Right ventricle myocardium superior (tissue), 1 donor: ENCODE results near the gene OLFML2B. TPM values are rescaled to one million over a fixed set of nuclear protein-coding genes. Genes with fewer than 3 reads are reported as not detected.
A peak's percentile ranks its signal among the peaks of the same experiment; 100 is the strongest.

Experiments
- ATAC-seq: fragments of 200-7000 bp; cut with Tn5 transposase; one replicate; pipeline ENCODE4 v1.9.1; 2020; ENCODE audit warnings: mild to moderate bottlenecking; ENCODE audit not compliant: poor library complexity
- DNase-seq: peaks from one replicate; pipeline ENCODE4 v3.0.0-alpha.2; 2020
- intact Hi-C: fragments of 100-400 bp; cut with DNase I; formaldehyde crosslinking; loops from one replicate; pipeline ENCODE4 v1.11.2; 2022
- total RNA-seq: library from RNA; stranded (reverse); fragmentation: NEBNext Ultra II Directional; extraction: Animal tissue kit (Norgen Biotek cat#: 25700); gene quantifications from one replicate; pipeline ENCODE4 v1.2.1, GENCODE V29; 2021
- donor health status: DM: no; HTN: yes; CAD: no; lungs with severe emphysema.

OLFML2B gene
- total RNA-seq, 1 donor from 2014 or later, result 2.2 TPM

GRCh38 chr1:161988413-161988812 lies 35.3 kb downstream of the OLFML2B start:
- intact Hi-C loops, result no loop called here
- ATAC-seq, result peak; percentile 31
- no peak for DNase-seq

GRCh38 chr1:161987872-161988271 lies 35.8 kb downstream of the OLFML2B start:
- intact Hi-C loops, result no loop called here
- no peak for DNase-seq

DNA sequence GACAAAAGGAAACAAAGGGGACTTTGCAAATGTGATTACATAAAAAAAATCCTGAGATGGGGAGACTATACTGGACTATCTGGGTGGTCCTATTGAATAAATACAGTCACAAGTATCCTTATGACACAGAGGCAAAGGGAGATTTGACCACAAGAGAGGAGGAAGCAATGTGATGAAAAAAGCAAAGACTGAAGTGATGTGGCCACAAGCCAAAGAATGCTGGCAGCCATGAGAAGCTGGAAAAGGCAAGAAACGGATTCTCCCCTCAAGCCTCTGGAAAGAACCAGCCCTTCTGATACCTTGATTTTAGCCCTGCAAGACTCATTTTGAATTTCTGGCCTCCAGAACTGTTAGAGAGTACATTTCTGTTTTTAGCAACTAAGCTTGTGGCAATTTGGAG lies 36.4 kb downstream of the OLFML2B start:
- ATAC-seq (no peak), DNase-seq (no peak)
- intact Hi-C loops, result no loop called here

More at GRCh38 chr1:161987872-161988271, 35.8 kb downstream of the OLFML2B start:
- ATAC-seq, result no peak

DNA sequence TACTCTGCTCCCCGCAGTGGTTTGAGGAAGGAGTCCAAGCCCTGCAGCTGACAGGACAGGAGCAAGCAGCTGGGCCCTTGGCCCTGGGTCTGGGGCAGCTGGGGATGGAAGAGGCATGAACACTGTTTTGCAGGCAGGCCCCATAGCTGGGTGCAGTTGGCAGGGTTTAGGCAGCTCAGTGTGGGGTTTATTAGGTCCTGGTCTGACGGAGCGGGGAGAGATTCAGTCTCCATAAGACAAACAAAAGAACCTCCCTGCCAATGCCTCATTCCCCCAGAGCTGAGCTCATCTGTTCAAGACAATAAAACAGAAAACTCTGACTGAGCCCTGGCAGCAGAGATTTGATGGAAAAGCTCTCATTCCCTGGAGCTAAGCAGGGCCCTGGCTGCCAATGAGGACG lies 37.3 kb downstream of the OLFML2B start:
- DNase-seq (no peak), ATAC-seq (peak; percentile 27)
- intact Hi-C loops, result no loop called here

DNA sequence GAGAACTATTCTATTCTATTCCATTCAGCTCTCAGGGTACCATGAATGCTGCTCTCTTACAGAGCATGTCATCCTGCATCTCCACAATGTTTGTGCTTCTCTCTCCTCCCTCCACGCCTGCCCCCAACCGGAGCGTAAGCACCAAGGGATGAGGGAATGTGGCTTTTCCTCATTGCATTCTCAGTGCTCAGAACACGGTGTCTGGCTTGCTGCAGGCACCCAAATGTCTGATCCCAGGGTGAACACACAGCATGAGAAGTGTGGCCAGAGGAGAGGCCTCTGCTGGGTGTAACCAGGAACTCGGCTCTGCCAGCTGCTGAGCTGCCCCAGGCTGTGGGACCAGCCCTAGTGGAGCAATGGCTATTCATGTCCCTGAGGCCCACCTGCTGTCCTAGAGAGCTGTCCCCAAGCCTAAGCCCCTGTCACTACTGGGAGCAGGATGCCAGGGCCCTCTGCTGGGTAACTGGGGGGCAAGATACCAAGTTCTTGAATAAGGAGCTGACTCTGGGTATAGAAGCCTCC lies 38.3 kb downstream of the OLFML2B start:
- DNase-seq (no peak), ATAC-seq (no peak)
- intact Hi-C loops, result no loop called here

DNA sequence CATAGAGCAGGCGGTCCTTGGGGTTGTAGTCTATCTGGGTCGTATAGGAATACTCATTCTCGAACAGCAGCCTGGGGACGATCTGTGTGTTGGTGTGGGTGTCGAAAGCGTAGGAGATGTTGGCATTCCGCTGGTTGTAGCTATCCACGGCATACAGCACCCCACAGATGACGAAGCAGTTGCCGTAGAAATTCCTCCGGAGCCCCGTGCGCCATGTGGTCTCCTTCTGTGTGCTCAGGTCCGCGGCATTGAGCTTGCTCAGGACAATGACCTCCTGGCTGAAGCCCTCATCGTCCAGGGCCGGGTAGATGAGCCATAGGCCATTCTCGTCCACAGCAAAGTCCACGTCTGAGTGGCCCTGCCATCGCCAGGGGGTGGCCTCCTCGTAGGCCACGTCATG lies 39.9 kb downstream of the OLFML2B start:
- intact Hi-C loops, result no loop called here
- no peak for DNase-seq
- no peak for ATAC-seq

- no peak for ATAC-seq
- intact Hi-C loops, result no loop called here
- no peak for DNase-seq
Observed at GRCh38 chr1:161982917-161983316, 40.8 kb downstream of the OLFML2B start.

GRCh38 chr1:161982507-161982895 lies 41.2 kb downstream of the OLFML2B start:
- no peak for ATAC-seq
- no peak for DNase-seq
- intact Hi-C loops, result no loop called here

GRCh38 chr1:161981735-161982506 lies 41.7 kb downstream of the OLFML2B start:
- intact Hi-C loops, result no loop called here
- ATAC-seq (no peak), DNase-seq (no peak)

DNA sequence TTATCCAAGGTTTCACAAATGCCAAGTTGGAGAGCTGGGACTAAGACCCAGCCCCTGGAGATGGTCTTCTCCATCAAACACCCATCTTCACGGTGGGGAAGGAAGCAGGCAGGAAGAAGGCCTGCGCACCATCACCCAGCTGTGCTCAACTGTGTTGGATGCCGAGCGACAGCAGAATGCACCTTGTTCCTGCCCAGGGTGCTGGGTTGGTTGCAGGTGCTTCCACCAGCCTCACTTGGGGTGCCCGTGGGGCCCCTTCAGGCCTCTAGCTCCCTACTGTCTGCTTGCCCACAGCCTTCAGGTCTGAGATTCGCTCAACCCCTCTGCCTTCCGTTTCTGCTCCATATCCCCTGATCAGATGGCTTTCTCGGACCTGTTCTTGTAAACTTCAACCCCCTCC lies 42.5 kb downstream of the OLFML2B start:
- DNase-seq (no peak), ATAC-seq (no peak)
- intact Hi-C loops, result no loop called here

DNA sequence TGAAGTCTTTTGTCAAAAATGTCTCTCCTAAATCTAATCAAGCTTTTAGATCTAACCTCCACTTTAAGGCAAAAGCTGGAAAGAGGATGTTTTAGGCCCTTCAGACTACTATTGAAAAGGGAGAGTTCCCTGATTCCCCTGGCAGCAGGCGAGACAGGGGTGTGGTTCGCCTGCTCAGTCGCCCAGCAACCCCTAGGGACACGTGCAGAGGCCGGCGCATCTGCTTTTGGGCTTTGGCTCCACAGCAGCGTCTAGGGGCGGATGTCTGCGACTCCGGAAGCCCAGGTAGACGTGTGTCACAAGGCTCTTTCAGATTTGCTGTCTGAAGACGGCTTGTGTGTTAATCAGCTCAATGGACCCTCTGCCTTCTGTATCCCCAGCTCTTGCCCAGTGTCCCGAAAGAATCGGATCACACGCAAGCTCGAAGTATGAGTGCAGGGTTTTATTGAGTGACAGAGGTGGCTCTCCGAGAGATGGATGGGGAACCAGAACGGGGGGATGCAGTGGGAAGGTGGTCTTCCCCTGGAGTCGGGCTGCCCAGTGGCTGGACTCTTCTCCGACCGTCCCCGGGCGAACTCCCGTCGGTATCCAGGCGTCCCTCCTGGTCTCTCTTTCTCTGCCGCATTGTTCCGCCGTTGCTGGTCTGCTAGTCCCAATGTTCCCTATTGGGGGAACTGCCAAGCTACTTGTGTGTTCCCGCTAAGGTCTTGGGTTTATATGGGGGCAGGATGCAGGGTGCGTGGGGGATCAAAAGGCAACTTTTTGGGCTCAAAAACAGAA lies 45.5 kb downstream of the OLFML2B start:
- no peak for ATAC-seq
- intact Hi-C loops, result no loop called here

DNA sequence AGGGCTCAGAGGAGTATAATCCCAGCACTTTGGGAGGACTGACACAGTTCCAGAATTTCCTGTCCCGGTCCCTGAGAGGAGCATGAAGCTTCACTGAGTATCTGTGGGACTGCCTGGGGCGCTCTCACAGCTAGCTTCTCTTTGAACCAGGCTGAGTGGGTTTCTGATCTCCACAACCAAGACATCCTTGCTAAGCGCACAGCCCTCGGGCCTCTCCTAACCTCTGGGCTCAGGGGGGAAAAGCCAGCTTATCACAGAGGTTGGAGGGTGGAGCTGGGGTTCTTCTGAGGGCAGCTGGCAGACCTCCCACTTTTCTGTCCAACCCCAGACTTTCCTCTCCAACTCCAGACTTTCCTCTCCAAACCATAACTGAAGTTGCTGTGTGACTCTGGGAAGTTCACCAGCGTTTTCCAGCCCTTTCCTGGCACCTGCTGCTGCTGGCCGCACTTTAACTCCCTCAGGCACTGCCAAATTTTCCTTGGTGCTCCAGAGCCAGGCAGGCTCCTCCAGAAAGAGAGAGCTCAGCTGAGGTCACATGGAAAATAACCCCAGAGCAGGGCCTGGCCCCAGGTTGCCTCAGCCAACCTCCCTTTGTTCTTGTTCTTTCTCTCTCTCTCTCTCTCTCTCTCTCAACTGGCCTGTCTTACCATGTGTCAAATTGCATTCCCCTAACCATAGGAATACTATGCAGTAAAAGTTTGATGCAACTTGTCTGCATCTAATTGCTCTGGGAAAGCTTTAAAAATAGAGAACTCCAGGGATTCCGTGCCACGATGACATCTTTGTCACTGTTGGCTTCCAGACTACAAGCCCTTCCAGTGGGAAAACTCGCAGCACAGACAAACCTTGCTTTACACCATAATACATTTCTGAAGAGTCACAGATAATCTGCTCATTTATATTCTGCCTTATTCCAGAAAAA lies 49.5 kb downstream of the OLFML2B start:
- ATAC-seq (peak; percentile 94), DNase-seq (peak; percentile 82)
- intact Hi-C loops, result no loop called here

More for the DNA sequence above, 45.5 kb downstream of the OLFML2B start:
- no peak for DNase-seq

DNA sequence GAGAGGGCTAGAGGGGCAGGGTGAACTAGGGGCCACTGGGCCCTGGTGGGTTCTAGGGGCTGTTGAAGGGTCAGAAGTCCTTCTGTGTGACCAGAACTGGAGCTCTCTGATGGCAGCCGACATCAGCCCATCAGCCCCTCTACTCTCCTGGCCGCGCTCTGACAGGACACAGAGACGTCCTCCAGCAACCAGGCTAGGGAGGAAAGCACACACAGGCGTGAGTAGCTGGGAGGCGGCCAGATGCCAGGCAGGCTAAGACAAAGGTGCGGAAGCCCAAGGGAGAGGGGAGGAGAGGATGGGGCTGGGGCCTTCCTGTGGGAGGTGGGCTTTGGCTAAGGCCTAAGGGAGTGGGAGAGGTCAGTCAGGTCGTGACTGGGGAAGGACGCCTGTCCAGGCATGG lies 50.8 kb downstream of the OLFML2B start:
- intact Hi-C loops, result no loop called here
- ATAC-seq (no peak), DNase-seq (no peak)

DNA sequence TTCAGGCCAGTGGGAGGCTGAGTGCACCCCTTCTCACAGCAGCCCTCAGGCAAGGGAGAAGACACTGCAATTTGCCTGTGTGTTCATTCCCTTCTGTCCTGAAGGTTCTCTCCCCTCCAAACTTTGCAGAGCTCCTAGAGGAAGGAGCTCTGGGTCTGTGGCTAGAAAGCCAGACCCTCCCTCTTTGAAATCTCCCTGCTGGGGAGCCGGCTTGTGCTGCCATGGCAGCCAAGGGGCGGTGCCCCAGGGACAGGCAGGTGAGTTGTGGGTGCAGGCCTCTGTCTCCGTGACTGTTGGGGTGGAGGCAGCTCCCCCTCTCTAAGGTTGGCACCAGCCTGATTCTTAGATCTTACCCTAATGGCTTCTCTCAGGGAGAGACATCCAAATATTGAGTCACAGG lies 53.0 kb downstream of the OLFML2B start:
- intact Hi-C loops, result no loop called here
- no peak for DNase-seq
- no peak for ATAC-seq

GRCh38 chr1:161970036-161970435 lies 53.6 kb downstream of the OLFML2B start:
- no peak for ATAC-seq
- intact Hi-C loops, result no loop called here
- no peak for DNase-seq

DNA sequence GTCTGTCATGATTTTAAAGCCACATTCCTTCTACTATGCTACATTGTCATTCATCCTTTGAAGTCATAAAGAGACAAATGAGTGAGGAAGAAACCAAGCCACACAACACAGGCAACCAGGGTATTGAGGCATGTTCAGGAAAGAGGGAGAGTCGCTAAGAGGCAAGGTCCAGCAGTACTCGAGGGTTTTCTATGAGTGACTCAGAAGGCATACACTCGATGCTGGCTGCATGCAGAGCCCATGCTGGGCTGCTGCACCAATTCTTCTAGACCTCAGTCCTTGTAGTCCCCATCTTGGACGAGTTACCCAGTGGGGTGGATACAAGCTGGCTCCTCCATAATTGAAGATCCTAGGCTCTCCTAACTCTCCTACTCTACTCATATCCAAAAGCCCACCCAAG lies 57.6 kb downstream of the OLFML2B start:
- DNase-seq (no peak), ATAC-seq (no peak)
- intact Hi-C loops, result no loop called here

DNA sequence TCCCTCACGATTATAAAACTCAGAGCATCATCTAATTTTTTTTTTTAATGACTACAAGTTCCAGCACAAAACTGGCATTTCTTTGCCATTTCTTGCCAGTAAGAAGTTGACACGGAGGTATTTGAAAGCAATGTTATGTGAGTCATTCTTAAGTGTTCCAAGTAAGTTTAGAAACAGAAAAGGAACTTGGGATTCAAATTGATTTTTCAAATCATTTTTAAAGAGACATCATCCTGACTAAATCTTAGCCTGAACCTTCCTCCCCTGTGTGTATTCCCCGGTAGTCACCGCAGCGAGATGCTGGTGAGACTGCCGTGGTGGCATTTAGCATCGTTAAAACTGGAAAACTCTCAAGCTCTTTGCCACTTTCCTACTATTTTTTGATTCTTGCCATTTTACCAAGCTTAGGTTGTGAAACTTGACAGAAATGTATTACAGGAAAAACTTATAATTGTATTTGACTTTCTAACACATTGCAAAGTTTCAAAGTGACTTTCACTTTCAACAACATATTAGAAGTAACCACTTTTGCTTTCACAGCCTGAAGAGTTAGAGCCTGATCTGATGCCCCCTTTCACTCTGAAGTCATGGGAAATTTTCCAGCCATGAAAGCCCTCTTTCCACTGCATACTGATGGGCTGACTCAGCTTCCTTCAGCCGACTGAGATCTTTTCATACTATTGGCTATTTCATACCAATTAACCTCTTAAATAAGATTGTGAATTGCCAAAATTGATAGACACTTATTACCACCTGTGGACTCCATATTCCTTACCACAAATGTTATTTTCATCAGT lies 61.4 kb downstream of the OLFML2B start:
- DNase-seq (no peak), ATAC-seq (peak; percentile 53)
- intact Hi-C loops, result no loop called here

DNA sequence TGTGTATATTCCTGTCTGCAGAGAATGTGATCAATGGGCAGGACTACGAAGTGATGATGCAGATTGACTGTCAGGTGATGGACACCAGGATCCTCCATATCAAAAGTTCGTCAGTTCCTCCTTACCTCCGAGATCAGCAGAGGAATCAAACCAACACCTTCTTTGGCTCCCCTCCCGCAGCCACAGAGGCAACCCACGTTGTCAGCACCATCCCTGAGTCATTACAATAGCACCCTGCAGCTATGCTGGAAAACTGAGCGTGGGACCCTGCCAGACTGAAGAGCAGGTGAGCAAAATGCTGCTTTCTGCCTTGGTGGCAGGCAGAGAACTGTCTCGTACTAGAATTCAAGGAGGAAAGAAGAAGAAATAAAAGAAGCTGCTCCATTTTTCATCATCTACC lies 65.2 kb downstream of the OLFML2B start:
- ATAC-seq (no peak), DNase-seq (no peak)
- intact Hi-C loops, result no loop called here
